Endothelial cell of hepatic sinusoid (primary cell): Measurements from ENCODE around the gene HIPK4.
"Not testable (repeated sequence)": the region's sequence is repeated elsewhere in the genome, so short reads cannot be mapped to it uniquely, and the experiment has no call there.

Source experiments
- in situ Hi-C: cut with HindIII; loops from 2 replicates; pipeline ENCODE4 v1.10.0; 2017; ENCODE audit warnings: low sequenced_read_pairs

HIPK4 gene

GRCh38 chr19:40390084-40390742, at the start of gene HIPK4:
Gene HIPK4, minus strand, starts transcription at chr19:40390181. Its CDS starts 279 bp downstream, at chr19:40389902.
- in situ Hi-C loops = no loop called here

GRCh38 chr19:40438284-40438683, 48.3 kb upstream of the HIPK4 start:
- in situ Hi-C loops = no loop called here

GRCh38 chr19:40433391-40434216, 43.6 kb upstream of the HIPK4 start:
- in situ Hi-C loops = no loop called here

- in situ Hi-C loops = not testable (repeated sequence)
Observed at GRCh38 chr19:40432760-40433159, 42.8 kb upstream of the HIPK4 start.

GRCh38 chr19:40431698-40432097, 41.7 kb upstream of the HIPK4 start:
- in situ Hi-C loops = no loop called here

GRCh38 chr19:40430242-40430641, 40.3 kb upstream of the HIPK4 start:
- in situ Hi-C loops = not testable (repeated sequence)

- in situ Hi-C loops = not testable (repeated sequence)
Observed at GRCh38 chr19:40428197-40428596, 38.2 kb upstream of the HIPK4 start.

- in situ Hi-C loops = no loop called here
Observed at GRCh38 chr19:40425450-40426287, 35.7 kb upstream of the HIPK4 start, which contains the start of gene SERTAD1. Gene SERTAD1, minus strand, starts transcription at chr19:40425992. Its CDS starts 2,446 bp downstream, at chr19:40423546.

- in situ Hi-C loops = no loop called here
Observed at GRCh38 chr19:40424637-40425449, 34.9 kb upstream of the HIPK4 start.

GRCh38 chr19:40423938-40424337, 34.0 kb upstream of the HIPK4 start:
- in situ Hi-C loops = no loop called here

- in situ Hi-C loops = no loop called here
Observed at GRCh38 chr19:40422748-40423566, 33.0 kb upstream of the HIPK4 start.

- in situ Hi-C loops = no loop called here
Observed at GRCh38 chr19:40421993-40422747, 32.2 kb upstream of the HIPK4 start.

GRCh38 chr19:40420766-40421765, 31.1 kb upstream of the HIPK4 start:
- in situ Hi-C loops = no loop called here

GRCh38 chr19:40420451-40420765, 30.4 kb upstream of the HIPK4 start:
- in situ Hi-C loops = no loop called here

GRCh38 chr19:40419780-40420179, 29.8 kb upstream of the HIPK4 start:
- in situ Hi-C loops = no loop called here

- in situ Hi-C loops = no loop called here
Observed at GRCh38 chr19:40419066-40419612, 29.2 kb upstream of the HIPK4 start.

- in situ Hi-C loops = no loop called here
Observed at GRCh38 chr19:40418040-40418439, 28.1 kb upstream of the HIPK4 start.

GRCh38 chr19:40417643-40417981, 27.6 kb upstream of the HIPK4 start:
- in situ Hi-C loops = no loop called here
